ENCODE measurements around the gene SLFN12L. TPM values are rescaled to one million over a fixed set of nuclear protein-coding genes. Genes with fewer than 3 reads are reported as not detected.

Gene SLFN12L
- total RNA-seq, 1 experiment from 2014 or later: not detected

DNA sequence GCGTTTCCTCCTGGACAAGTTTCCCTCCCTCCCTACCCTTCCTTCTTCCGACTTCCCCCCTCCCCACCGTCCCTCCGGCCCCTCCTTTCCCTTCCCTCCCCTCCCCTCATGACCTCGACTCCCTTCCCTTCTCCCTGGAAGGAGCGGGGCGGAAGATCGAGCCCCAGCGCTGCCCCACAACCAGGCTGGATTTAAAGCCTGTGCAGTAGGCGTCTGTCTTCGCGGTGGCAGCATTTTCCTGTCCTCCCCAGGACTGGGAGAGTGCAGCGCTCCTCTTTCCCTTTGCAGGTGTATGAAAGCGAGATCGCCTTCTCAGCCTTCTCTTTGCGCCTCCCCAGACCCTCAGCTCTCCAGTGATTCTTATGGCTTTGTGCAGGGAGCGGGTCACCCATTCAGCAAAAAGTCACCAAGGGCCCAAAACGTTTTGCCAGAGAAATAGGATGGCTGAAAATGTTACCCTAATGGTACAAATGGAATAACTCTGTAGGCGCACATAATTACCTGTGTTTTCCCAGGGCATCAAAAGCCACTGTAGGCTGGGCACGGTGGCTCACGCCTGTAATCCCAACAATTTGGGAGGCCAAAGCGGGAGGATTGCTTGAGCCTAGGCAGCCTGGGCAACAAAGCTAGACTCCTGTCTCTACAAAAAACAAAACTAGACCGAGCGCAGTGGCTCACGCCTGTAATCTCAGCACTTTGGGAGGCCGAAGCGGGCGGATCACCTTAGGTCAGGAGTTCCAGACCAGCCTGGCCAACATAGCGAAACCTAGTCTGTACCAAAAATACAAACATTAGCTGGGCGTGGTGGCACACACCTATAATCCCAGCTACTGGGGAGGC lies 40.8 kb downstream of the SLFN12L start:
- peaks cover 59% of the 10 kb centered on the region for H3K27me3 ChIP-seq (ENCODE audit: low read length)
- H2AFZ ChIP-seq (ENCODE audit: low read length): no peak overlapping the region
- H4K20me1 ChIP-seq (ENCODE audit: low read length): no peaks in the 10 kb centered on the region
- ChIA-PET CTCF (no interaction called here), POLR2A (ENCODE audit: unreplicated experiment) (no interaction called here)
- no peaks in the 10 kb centered on the region for H3K79me2 ChIP-seq (ENCODE audit: low read length)
- no peak for ATAC-seq
- no peaks in the 10 kb centered on the region for H3K9me3 ChIP-seq (ENCODE audit: low read length)
- no peaks in the 10 kb centered on the region for H3K4me1 ChIP-seq (ENCODE audit: insufficient read depth, low read length)
- TF ChIP-seq EZH2 (IDR thresholded peaks at IDR 0.05; ENCODE audit: low read length, unreplicated experiment): no peak
- no TSS peak for BruUV-seq (replicated peaks)
- H3K36me3 ChIP-seq (ENCODE audit: low read depth, low read length): no peaks in the 10 kb centered on the region
- no peak for DNase-seq
- no peaks in the 10 kb centered on the region for H3F3A ChIP-seq (ENCODE audit: low read length, unreplicated experiment)
- H3K9me2 ChIP-seq (replicated peaks; ENCODE audit: low read length): no peaks in the 10 kb centered on the region
- no peak overlapping the region for H3K4me2 ChIP-seq (ENCODE audit: low read length)
- intact Hi-C loops (cut with micrococcal nuclease): no loop called here
- H3K9ac ChIP-seq (ENCODE audit: low read length): no peak overlapping the region
- no peak overlapping the region for H3K27ac ChIP-seq (ENCODE audit: low read length)
- no peak overlapping the region for H3K4me3 ChIP-seq (ENCODE audit: low read length)

DNA sequence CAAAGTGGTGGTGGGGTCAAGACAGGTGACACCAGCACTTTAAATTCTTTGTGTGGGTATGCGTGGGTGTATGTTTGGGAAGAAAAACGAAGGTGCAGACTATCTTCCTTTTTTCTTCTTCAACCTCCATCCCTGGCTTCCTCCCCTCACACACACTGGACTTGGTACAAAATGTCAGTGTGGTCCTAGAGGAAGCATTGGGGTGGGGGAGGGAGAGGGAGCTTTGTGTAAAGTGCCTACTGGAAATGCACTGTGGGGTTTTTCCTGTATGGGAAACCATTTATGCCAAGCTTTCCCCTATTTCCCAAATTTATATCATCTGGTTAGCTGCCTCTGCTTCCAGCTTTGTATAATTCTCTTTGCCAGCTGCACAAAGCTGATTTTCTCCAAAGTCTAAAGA lies 44.4 kb downstream of the SLFN12L start:
- no peak overlapping the region for H3K9ac ChIP-seq (ENCODE audit: low read length)
- intact Hi-C loops (cut with micrococcal nuclease): no loop called here
- POLR2A ChIA-PET (ENCODE audit: unreplicated experiment): no interaction called here
- H3F3A ChIP-seq (ENCODE audit: low read length, unreplicated experiment): no peaks in the 10 kb centered on the region
- H3K79me2 ChIP-seq (ENCODE audit: low read length): no peaks in the 10 kb centered on the region
- peaks cover 86% of the 10 kb centered on the region for H3K27me3 ChIP-seq (ENCODE audit: low read length)
- H3K4me1 ChIP-seq (ENCODE audit: insufficient read depth, low read length): no peaks in the 10 kb centered on the region
- no TSS peak for BruUV-seq (replicated peaks)
- H2AFZ ChIP-seq (ENCODE audit: low read length): no peak overlapping the region
- no peak for DNase-seq
- H3K36me3 ChIP-seq (ENCODE audit: low read depth, low read length): no peaks in the 10 kb centered on the region
- no peak overlapping the region for H3K4me3 ChIP-seq (ENCODE audit: low read length)
- ATAC-seq: no peak
- H4K20me1 ChIP-seq (ENCODE audit: low read length): no peaks in the 10 kb centered on the region
- CTCF ChIA-PET: no interaction called here
- TF ChIP-seq EZH2 (IDR thresholded peaks at IDR 0.05; ENCODE audit: low read length, unreplicated experiment) (no peak), EZH2phosphoT487 (IDR thresholded peaks at IDR 0.05; ENCODE audit: borderline replicate concordance, low read length) (no peak)
- TF ChIP-seq, protein P1, sequence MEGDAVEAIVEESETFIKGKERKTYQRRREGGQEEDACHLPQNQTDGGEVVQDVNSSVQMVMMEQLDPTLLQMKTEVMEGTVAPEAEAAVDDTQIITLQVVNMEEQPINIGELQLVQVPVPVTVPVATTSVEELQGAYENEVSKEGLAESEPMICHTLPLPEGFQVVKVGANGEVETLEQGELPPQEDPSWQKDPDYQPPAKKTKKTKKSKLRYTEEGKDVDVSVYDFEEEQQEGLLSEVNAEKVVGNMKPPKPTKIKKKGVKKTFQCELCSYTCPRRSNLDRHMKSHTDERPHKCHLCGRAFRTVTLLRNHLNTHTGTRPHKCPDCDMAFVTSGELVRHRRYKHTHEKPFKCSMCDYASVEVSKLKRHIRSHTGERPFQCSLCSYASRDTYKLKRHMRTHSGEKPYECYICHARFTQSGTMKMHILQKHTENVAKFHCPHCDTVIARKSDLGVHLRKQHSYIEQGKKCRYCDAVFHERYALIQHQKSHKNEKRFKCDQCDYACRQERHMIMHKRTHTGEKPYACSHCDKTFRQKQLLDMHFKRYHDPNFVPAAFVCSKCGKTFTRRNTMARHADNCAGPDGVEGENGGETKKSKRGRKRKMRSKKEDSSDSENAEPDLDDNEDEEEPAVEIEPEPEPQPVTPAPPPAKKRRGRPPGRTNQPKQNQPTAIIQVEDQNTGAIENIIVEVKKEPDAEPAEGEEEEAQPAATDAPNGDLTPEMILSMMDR (conservative IDR thresholded peaks at IDR 0.05; ENCODE audit: low read depth, low read length): no peak
- no peaks in the 10 kb centered on the region for H3K9me3 ChIP-seq (ENCODE audit: low read length)
- no peak overlapping the region for H3K27ac ChIP-seq (ENCODE audit: low read length)
- no peaks in the 10 kb centered on the region for H3K9me2 ChIP-seq (replicated peaks; ENCODE audit: low read length)
- no peak overlapping the region for H3K4me2 ChIP-seq (ENCODE audit: low read length)

DNA sequence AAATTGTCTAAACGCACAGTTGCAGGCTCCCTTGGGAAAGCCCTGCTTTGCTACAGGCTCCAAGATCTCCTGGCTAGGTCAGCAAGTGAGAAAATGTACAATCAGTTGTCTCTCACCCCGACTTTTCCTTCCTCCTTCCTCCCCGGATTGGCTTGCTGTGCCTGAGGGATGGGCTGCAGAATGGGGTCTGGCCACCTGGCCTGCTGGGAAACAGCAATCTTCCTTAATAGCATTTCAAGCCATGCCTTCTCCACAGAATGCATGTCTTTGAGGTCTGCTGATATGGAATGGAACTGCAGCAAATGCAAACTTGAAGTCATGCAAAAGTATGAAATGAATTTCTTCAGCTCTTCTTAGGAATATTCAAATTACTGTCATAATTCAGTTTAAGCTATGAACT lies 46.1 kb downstream of the SLFN12L start:
- TF ChIP-seq, protein P1 (conservative IDR thresholded peaks at IDR 0.05; ENCODE audit: low read depth, low read length): no peak
- no peak for TF ChIP-seq EZH2phosphoT487 (IDR thresholded peaks at IDR 0.05; ENCODE audit: borderline replicate concordance, low read length)
- no peak for TF ChIP-seq EZH2 (IDR thresholded peaks at IDR 0.05; ENCODE audit: low read length, unreplicated experiment)
- H3F3A ChIP-seq (ENCODE audit: low read length, unreplicated experiment): no peaks in the 10 kb centered on the region
- ATAC-seq (no peak), DNase-seq (no peak)
- POLR2A ChIA-PET (ENCODE audit: unreplicated experiment): no interaction called here
- H4K20me1 ChIP-seq (ENCODE audit: low read length): no peaks in the 10 kb centered on the region
- intact Hi-C loops (cut with micrococcal nuclease): no loop called here
- H3K27ac ChIP-seq (ENCODE audit: low read length): no peak overlapping the region
- no peaks in the 10 kb centered on the region for H3K9me3 ChIP-seq (ENCODE audit: low read length)
- no peaks in the 10 kb centered on the region for H3K9me2 ChIP-seq (replicated peaks; ENCODE audit: low read length)
- H3K4me1 ChIP-seq (ENCODE audit: insufficient read depth, low read length): no peaks in the 10 kb centered on the region
- BruUV-seq (replicated peaks): no TSS peak
- no peak overlapping the region for H3K9ac ChIP-seq (ENCODE audit: low read length)
- H2AFZ ChIP-seq (ENCODE audit: low read length): no peak overlapping the region
- H3K4me3 ChIP-seq (ENCODE audit: low read length): no peak overlapping the region
- H3K79me2 ChIP-seq (ENCODE audit: low read length): no peaks in the 10 kb centered on the region
- H3K27me3 ChIP-seq (ENCODE audit: low read length): peaks cover 80% of the 10 kb centered on the region
- no peak overlapping the region for H3K4me2 ChIP-seq (ENCODE audit: low read length)
- CTCF ChIA-PET: no interaction called here
- H3K36me3 ChIP-seq (ENCODE audit: low read depth, low read length): no peaks in the 10 kb centered on the region
